SK-N-SH treated with all-trans-retinoic acid at 6 μM for 48 hours (cell line): Measurements from ENCODE around the gene OR4C13.
"Not testable (repeated sequence)": the region's sequence is repeated elsewhere in the genome, so short reads cannot be mapped to it uniquely, and the experiment has no call there.

Experiments used
- ATAC-seq: fragments of 200-7000 bp; cut with Tn5 transposase; 3 replicates; pipeline ENCODE4 v1.9.1; 2020; ENCODE audit warnings: mild to moderate bottlenecking, moderate library complexity
- ARNTL ChIP-seq: fragments of 450-650 bp; formaldehyde crosslinking; IDR thresholded peaks from 2 replicates; pipeline ENCODE4 v1.5.0; 2020; ENCODE audit warnings: low read depth, mild to moderate bottlenecking, moderate library complexity, borderline replicate concordance
- BACH2 ChIP-seq: fragments of 250-450 bp; sonication (Bioruptor Pico); IDR thresholded peaks from 2 replicates; pipeline ENCODE4 v1.9.0; 2021; ENCODE audit warnings: mild to moderate bottlenecking, borderline replicate concordance
- CREB5 ChIP-seq: fragments of 250-450 bp; sonication (Bioruptor Pico); IDR thresholded peaks from 2 replicates; pipeline ENCODE4 v1.5.1; 2020; ENCODE audit warnings: low read depth, mild to moderate bottlenecking, moderate library complexity
- CSRNP3 ChIP-seq: fragments of 250-450 bp; sonication (Bioruptor Pico); IDR thresholded peaks from 2 replicates; pipeline ENCODE4 v1.5.1; 2021; ENCODE audit warnings: mild to moderate bottlenecking, moderate library complexity
- OSR1 ChIP-seq: fragments of 250-450 bp; sonication (Bioruptor Pico); IDR thresholded peaks from 2 replicates; pipeline ENCODE4 v1.8.0; 2022; ENCODE audit warnings: moderate library complexity, mild to moderate bottlenecking, inconsistent platforms
- PATZ1 ChIP-seq: fragments of 250-450 bp; sonication (Bioruptor Pico); IDR thresholded peaks from 2 replicates; pipeline ENCODE4 v1.8.0; 2020; ENCODE audit warnings: mild to moderate bottlenecking, moderate library complexity, borderline replicate concordance
- PPARA ChIP-seq: fragments of 250-450 bp; sonication (Bioruptor Pico); IDR thresholded peaks from 2 replicates; pipeline ENCODE4 v1.5.0; 2020; ENCODE audit warnings: mild to moderate bottlenecking, borderline replicate concordance
- RARB ChIP-seq: fragments of 250-450 bp; sonication (Bioruptor Pico); IDR thresholded peaks from 2 replicates; pipeline ENCODE4 v1.8.0; 2021; ENCODE audit warnings: mild to moderate bottlenecking, moderate library complexity
- SNAI2 ChIP-seq: fragments of 250-450 bp; sonication (Bioruptor Pico); IDR thresholded peaks from 2 replicates; pipeline ENCODE4 v1.5.0; 2020; ENCODE audit warnings: mild to moderate bottlenecking, moderate library complexity
- TCF4 ChIP-seq: fragments of 250-450 bp; sonication (Bioruptor Pico); IDR thresholded peaks from 2 replicates; pipeline ENCODE4 v1.8.0; 2021; ENCODE audit warnings: mild to moderate bottlenecking, moderate library complexity, borderline replicate concordance
- TSHZ2 ChIP-seq: fragments of 250-450 bp; sonication (Bioruptor Pico); IDR thresholded peaks from 2 replicates; pipeline ENCODE4 v1.5.0; 2020; ENCODE audit warnings: mild to moderate bottlenecking, moderate library complexity
- ZFP3 ChIP-seq: fragments of 250-450 bp; sonication (Bioruptor Pico); IDR thresholded peaks from 2 replicates; pipeline ENCODE4 v1.5.0; 2020; ENCODE audit warnings: mild to moderate bottlenecking, moderate library complexity
- ZNF70 ChIP-seq: fragments of 450-650 bp; formaldehyde crosslinking; IDR thresholded peaks from 2 replicates; pipeline ENCODE4 v1.5.0; 2020; ENCODE audit warnings: mild to moderate bottlenecking, moderate library complexity

The OR4C13 gene

GRCh38 chr11:49952091-49952490, at the start of gene OR4C13:
Gene OR4C13 (plus strand): TSS chr11:49952391. CDS start chr11:49952423, 32 bp downstream.
- no peak for ATAC-seq
- no peak for TF ChIP-seq ARNTL (CRISPR knock-in tag)
- no peak for TF ChIP-seq OSR1 (CRISPR knock-in tag)
- TF ChIP-seq TSHZ2 (CRISPR knock-in tag), result no peak
- TF ChIP-seq PATZ1 (CRISPR knock-in tag), result no peak
- no peak for TF ChIP-seq PPARA (CRISPR knock-in tag)
- no peak for TF ChIP-seq CSRNP3 (CRISPR knock-in tag)
- TF ChIP-seq SNAI2, result no peak
- no peak for TF ChIP-seq BACH2 (CRISPR knock-in tag)
- TF ChIP-seq CREB5 (CRISPR knock-in tag), result no peak
- no peak for TF ChIP-seq ZNF70 (CRISPR knock-in tag)
- TF ChIP-seq ZFP3 (CRISPR knock-in tag), result no peak

- not testable (repeated sequence) for ATAC-seq
Observed at GRCh38 chr11:49911516-49911915, 40.7 kb upstream of the OR4C13 start.

- not testable (repeated sequence) for ATAC-seq
Observed at GRCh38 chr11:49948701-49949100, 3.5 kb upstream of the OR4C13 start.

- not testable (repeated sequence) for ATAC-seq
Observed at GRCh38 chr11:49973439-49973838, 21.2 kb downstream of the OR4C13 start.

GRCh38 chr11:49982435-49982834, 30.2 kb downstream of the OR4C13 start, which contains the start of gene OR4C12:
Gene OR4C12 (minus strand): TSS chr11:49982535. CDS start chr11:49982501, 34 bp downstream.
- ATAC-seq, result not testable (repeated sequence)

GRCh38 chr11:49995565-49995964, 43.4 kb downstream of the OR4C13 start:
- peak; percentile 75 for ATAC-seq

More at GRCh38 chr11:49995565-49995964, 43.4 kb downstream of the OR4C13 start:
- no peak for TF ChIP-seq TCF4 (CRISPR knock-in tag)
- no peak for TF ChIP-seq ZNF70 (CRISPR knock-in tag)
- TF ChIP-seq PPARA (CRISPR knock-in tag), result no peak
- no peak for TF ChIP-seq RARB
- no peak for TF ChIP-seq PATZ1 (CRISPR knock-in tag)
- TF ChIP-seq, all 23 proteins: peak for 0
